ENCODE results near the gene WWTR1.

The WWTR1 gene

GRCh38 chr3:149534082-149534481, 123.7 kb downstream of the WWTR1 start:
- DNase-seq (ENCODE audit: low read depth): no peak

- no peak for DNase-seq (ENCODE audit: low read depth)
These were observed 125.2 kb downstream of the WWTR1 start for GRCh38 chr3:149532489-149533180.

- no peak for DNase-seq (ENCODE audit: low read depth)
These were observed 128.7 kb downstream of the WWTR1 start for GRCh38 chr3:149529099-149529498.

- no peak for DNase-seq (ENCODE audit: low read depth)
These were observed 129.5 kb downstream of the WWTR1 start for GRCh38 chr3:149528340-149528650.

- no peak for DNase-seq (ENCODE audit: low read depth)
These were observed 130.1 kb downstream of the WWTR1 start for GRCh38 chr3:149527531-149528339.

GRCh38 chr3:149523512-149524299, 134.1 kb downstream of the WWTR1 start:
- DNase-seq (ENCODE audit: low read depth): no peak

- DNase-seq (ENCODE audit: low read depth): no peak
These were observed 137.9 kb downstream of the WWTR1 start for GRCh38 chr3:149519912-149520311.

GRCh38 chr3:149516920-149517319, 140.9 kb downstream of the WWTR1 start:
- no peak for DNase-seq (ENCODE audit: low read depth)

GRCh38 chr3:149515249-149515648, 142.6 kb downstream of the WWTR1 start:
- DNase-seq (ENCODE audit: low read depth): no peak

- DNase-seq (ENCODE audit: low read depth): no peak
These were observed 143.4 kb downstream of the WWTR1 start for GRCh38 chr3:149514471-149514870.

GRCh38 chr3:149512073-149512782, 145.6 kb downstream of the WWTR1 start:
- DNase-seq (ENCODE audit: low read depth): peak; percentile 15

GRCh38 chr3:149511040-149511626, 146.7 kb downstream of the WWTR1 start:
- no peak for DNase-seq (ENCODE audit: low read depth)

GRCh38 chr3:149510480-149510879, 147.3 kb downstream of the WWTR1 start:
- DNase-seq (ENCODE audit: low read depth): no peak

- DNase-seq (ENCODE audit: low read depth): no peak
These were observed 148.3 kb downstream of the WWTR1 start for GRCh38 chr3:149509526-149509925.

- no peak for DNase-seq (ENCODE audit: low read depth)
These were observed 150.1 kb downstream of the WWTR1 start for GRCh38 chr3:149507491-149508324.

- DNase-seq (ENCODE audit: low read depth): no peak
These were observed 150.9 kb downstream of the WWTR1 start for GRCh38 chr3:149506965-149507364.

GRCh38 chr3:149506540-149506939, 151.3 kb downstream of the WWTR1 start:
- no peak for DNase-seq (ENCODE audit: low read depth)

GRCh38 chr3:149502438-149502837, 155.4 kb downstream of the WWTR1 start:
- no peak for DNase-seq (ENCODE audit: low read depth)

GRCh38 chr3:149501524-149501923, 156.3 kb downstream of the WWTR1 start:
- DNase-seq (ENCODE audit: low read depth): no peak

- DNase-seq (ENCODE audit: low read depth): no peak
These were observed 159.7 kb downstream of the WWTR1 start for GRCh38 chr3:149497966-149498670.

Measured in activated T-cell treated with anti-CD3 and anti-CD28 coated beads for 24 hours (primary cell).